Activated naive CD8-positive, alpha-beta T cell treated with anti-CD3 and anti-CD28 coated beads, Interleukin-2, amount 10 ng/mL, durations not matched to agents 7 days and 5 days (primary cell): ENCODE data around the gene CDK14. TPM values are rescaled to one million over a fixed set of nuclear protein-coding genes. Genes with fewer than 3 reads are reported as not detected.
"Not testable (repeated sequence)": the region's sequence is repeated elsewhere in the genome, so short reads cannot be mapped to it uniquely, and the experiment has no call there.

Experiments
- ATAC-seq: fragments of 150-1000 bp; cut with Tn5 transposase; one replicate; pipeline ENCODE4 v1.10.0; 2021; ENCODE audit warnings: low read depth, moderate library complexity
- POLR2A ChIA-PET: fragments of 350-600 bp; sonication (Branson Sonifier 250); formaldehyde crosslinking; loops from one replicate; lab custom pipeline; 2021; ENCODE audit warnings: antibody characterized with exemption; lab: Charles Lee
- DNase-seq: peaks from one replicate; pipeline ENCODE4 v3.0.0; 2021
- H3K27ac Mint-ChIP-seq: one replicate; pipeline ENCODE4 v1.8.0; 2022; ENCODE audit warnings: mild to moderate bottlenecking, mixed read lengths
- H3K27me3 Mint-ChIP-seq: one replicate; pipeline ENCODE4 v1.8.0; 2022; ENCODE audit warnings: mild to moderate bottlenecking, moderate library complexity, mixed read lengths
- H3K36me3 Mint-ChIP-seq: one replicate; pipeline ENCODE4 v1.8.0; 2021; ENCODE audit warnings: mild to moderate bottlenecking, mixed read lengths
- H3K4me1 Mint-ChIP-seq: one replicate; pipeline ENCODE4 v1.8.0; 2021; ENCODE audit warnings: mixed read lengths
- H3K4me3 Mint-ChIP-seq: one replicate; pipeline ENCODE4 v1.8.0; 2022; ENCODE audit warnings: mild to moderate bottlenecking, moderate library complexity, mixed read lengths
- H3K9me3 Mint-ChIP-seq: one replicate; pipeline ENCODE4 v1.8.0; 2021; ENCODE audit warnings: mixed read lengths
- total RNA-seq, 2 experiments: library from RNA; stranded (reverse); gene quantifications; one replicate each; pipeline ENCODE4 v1.2.3, GENCODE V29; 2021

CDK14 gene
- total RNA-seq, 2 experiments from 2014 or later = 0.94 to 1.2 TPM

DNA sequence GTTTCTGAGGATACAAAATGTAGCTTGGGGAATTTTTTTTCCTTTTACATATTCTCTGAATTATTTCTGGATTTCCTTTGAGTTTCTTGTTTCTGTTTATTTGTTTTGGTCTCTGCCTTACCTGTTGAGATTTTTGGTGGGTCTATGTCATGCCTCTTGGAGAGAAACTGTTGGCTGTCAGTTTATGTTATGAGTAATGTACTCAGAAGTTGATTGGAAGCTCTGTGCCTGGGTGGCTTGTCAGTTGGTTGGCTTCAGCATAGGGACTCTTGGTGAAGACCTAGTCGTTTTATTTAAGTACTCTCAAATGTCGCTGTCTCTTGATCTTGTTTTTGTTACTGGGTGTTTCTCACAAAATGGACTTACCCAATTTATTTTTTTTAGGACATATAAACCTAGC lies 132.4 kb downstream of the CDK14 start:
- Mint-ChIP-seq H3K9me3 (peaks cover 12% of the 10 kb centered on the region), H3K36me3 (no peaks in the 10 kb centered on the region), H3K27ac (no peak overlapping the region), H3K4me3 (no peak overlapping the region), H3K27me3 (peaks cover 2% of the 10 kb centered on the region), H3K4me1 (no peaks in the 10 kb centered on the region)
- ATAC-seq (no peak), DNase-seq (no peak)
- POLR2A ChIA-PET = no interaction called here

DNA sequence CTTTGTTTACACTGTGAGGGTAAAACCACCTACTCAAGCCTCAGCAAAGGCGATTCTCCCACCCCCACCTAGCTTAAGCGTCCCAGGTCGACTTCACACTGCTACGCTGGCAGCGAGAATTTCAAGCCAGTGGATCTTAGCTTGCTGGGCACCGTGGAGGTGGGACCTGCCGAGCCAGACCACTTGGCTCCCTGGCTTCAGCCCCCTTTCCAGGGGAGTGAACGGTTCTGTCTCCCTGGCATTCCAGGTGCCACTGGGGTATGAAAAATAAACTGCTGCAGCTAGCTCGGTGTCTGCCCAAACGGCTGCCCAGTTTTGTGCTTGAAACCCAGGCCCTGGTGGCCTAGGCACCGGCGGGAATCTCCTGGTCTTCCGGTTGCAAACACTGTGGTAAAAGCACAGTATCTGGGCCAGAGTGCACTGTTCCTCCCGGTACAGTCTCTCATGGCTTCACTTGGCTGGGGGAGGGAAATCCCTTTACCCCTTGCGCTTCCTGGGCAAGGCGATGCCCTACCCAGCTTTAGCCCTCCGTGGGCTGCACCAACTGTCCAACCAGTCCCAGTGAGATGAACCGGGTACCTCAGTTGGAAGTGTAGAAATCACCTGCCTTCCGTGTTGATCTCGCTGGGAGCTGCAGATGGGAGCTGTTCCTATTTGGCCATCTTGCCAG lies 139.6 kb downstream of the CDK14 start:
- H3K27me3 Mint-ChIP-seq, H3K36me3 Mint-ChIP-seq, ATAC-seq, H3K4me3 Mint-ChIP-seq, POLR2A ChIA-PET, H3K4me1 Mint-ChIP-seq, DNase-seq, H3K27ac Mint-ChIP-seq: not testable (repeated sequence)
- peaks cover 12% of the 10 kb centered on the region for H3K9me3 Mint-ChIP-seq

DNA sequence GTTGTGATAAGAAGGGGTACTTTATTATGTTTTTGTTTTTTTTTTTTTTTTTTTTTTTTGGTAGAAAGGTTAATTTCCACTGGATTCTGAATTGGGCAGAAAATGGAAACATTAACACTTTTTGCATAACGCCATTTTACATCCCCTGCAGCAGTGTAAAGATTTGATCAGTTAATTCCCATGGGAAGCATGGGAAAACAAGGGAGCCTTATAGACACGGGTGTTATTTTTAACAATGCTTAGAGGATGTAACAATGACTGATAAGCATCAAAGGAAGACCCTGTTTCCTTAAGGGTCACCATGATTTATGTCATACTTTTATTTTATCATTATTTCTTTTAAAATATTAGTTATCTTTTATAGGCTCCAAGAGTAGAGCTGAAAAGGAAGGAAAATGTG lies 140.2 kb downstream of the CDK14 start:
- no peak overlapping the region for H3K4me3 Mint-ChIP-seq
- DNase-seq (no peak), ATAC-seq (no peak)
- no peaks in the 10 kb centered on the region for H3K4me1 Mint-ChIP-seq
- no peak overlapping the region for H3K27ac Mint-ChIP-seq
- POLR2A ChIA-PET = no interaction called here
- H3K36me3 Mint-ChIP-seq = peaks cover 2% of the 10 kb centered on the region
- H3K9me3 Mint-ChIP-seq = peaks cover 7% of the 10 kb centered on the region
- peaks cover 4% of the 10 kb centered on the region for H3K27me3 Mint-ChIP-seq

DNA sequence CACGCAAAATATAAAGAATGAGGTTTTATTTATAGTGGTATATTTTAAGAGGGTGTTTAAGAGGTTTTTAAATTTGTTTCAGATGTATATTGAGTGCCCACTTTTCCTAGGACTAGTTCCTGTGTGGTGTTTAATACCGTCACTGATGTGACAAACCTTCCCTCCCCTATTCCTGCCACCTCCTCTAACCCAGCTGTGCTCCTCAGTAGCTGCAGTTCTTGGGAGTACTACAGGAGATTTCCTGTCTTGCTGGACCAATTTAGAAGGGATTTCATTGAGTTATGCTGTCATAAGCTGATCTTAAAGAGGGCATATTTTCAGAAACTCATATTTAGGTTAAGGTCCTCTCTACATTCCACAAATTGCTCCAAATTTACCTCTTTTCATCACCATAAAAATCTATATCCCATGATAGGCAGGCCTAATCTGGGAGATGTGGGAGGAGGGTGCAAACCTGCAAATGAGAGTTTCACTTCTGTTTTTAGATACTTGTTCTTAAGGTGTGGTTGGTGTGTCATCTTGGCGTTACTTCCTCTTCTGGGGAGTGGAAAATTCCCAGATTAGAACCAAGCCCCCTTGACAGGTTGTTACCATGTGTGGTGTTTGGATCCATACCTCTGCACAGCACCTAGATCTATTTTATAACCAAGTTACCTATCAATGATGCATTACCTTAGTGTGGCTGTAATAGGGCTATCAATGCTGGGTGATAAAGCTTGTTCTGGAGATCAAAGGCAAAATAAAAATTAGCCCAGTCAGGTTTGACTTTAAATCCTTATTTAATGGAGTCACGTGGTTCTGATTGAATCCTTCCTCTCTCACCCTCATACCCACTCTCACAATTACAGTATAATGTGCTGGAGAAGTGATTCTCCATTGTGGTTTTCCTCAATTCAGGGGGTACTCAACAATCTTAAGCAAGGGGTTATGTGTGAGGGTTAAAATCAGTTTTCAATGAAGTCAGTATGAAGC lies 141.1 kb downstream of the CDK14 start:
- DNase-seq (no peak), ATAC-seq (no peak)
- no peak overlapping the region for H3K4me3 Mint-ChIP-seq
- H3K4me1 Mint-ChIP-seq = no peaks in the 10 kb centered on the region
- H3K27me3 Mint-ChIP-seq = peaks cover 2% of the 10 kb centered on the region
- H3K36me3 Mint-ChIP-seq = peaks cover 2% of the 10 kb centered on the region
- H3K9me3 Mint-ChIP-seq = peaks cover 7% of the 10 kb centered on the region
- POLR2A ChIA-PET = no interaction called here
- H3K27ac Mint-ChIP-seq = no peak overlapping the region

DNA sequence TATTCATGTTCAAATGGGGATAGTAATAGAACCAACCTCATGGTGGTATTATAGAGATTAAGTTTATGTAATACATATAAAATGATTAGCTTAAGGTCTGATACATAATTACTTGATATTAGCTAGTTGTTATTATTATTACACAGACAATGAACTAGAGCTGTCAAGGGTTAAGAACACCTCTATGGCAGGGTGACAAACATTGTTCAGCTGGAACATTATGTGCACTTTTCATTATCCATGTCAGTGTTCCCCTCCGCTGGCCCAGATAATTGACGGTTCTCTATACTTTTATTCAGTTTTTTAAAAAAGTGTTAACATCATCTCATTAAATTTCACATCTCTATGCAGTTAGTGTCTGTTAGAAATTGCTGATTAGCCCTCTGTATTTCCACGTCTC lies 142.1 kb downstream of the CDK14 start:
- Mint-ChIP-seq H3K4me1 (no peaks in the 10 kb centered on the region), H3K36me3 (peaks cover 2% of the 10 kb centered on the region), H3K27me3 (peaks cover 2% of the 10 kb centered on the region), H3K4me3 (no peak overlapping the region), H3K27ac (no peak overlapping the region), H3K9me3 (peaks cover 5% of the 10 kb centered on the region)
- POLR2A ChIA-PET = no interaction called here
- no peak for ATAC-seq
- DNase-seq = no peak

DNA sequence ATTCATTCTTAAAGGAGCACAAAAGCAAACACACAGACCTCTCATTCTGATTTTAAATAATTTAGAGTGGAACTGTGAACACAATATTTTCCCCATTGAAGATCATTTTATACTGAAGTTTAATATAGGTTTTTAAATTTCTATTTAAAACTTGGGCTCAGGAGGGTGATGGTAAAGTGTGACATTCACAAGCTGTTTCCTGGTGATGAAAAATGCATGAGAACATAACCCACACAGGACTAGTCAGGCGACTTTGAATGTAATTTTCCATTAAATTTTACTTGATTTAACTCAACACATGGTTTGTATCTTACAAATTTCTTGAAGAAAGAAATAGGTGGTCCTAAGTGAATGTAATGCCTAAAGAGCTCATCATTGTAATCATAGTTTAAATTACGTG lies 143.6 kb downstream of the CDK14 start:
- H3K27ac Mint-ChIP-seq = no peak overlapping the region
- H3K9me3 Mint-ChIP-seq = no peaks in the 10 kb centered on the region
- H3K4me1 Mint-ChIP-seq = no peaks in the 10 kb centered on the region
- DNase-seq (no peak), ATAC-seq (no peak)
- POLR2A ChIA-PET = no interaction called here
- no peaks in the 10 kb centered on the region for H3K27me3 Mint-ChIP-seq
- no peaks in the 10 kb centered on the region for H3K36me3 Mint-ChIP-seq
- no peak overlapping the region for H3K4me3 Mint-ChIP-seq

DNA sequence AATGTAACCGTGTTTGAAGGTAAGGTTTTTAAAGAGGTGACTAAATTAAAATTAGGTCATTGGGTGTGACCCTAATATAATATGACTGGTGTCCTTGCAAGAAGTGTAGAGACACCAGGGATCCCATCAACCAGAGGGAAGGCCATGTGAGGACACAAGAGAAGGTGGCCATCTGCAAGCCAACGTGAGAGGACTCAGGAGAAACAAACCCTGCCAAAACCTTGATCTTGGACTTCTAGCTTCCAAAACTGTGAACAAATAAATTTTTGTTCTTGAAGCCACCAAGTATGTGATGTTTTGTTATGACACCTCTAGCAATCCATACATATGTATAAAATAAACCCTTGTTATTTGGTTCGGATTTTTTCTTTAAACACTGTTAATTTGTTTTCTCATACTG lies 144.3 kb downstream of the CDK14 start:
- H3K36me3 Mint-ChIP-seq = no peaks in the 10 kb centered on the region
- POLR2A ChIA-PET = no interaction called here
- no peak for ATAC-seq
- no peak overlapping the region for H3K27ac Mint-ChIP-seq
- H3K27me3 Mint-ChIP-seq = no peaks in the 10 kb centered on the region
- no peak for DNase-seq
- no peaks in the 10 kb centered on the region for H3K4me1 Mint-ChIP-seq
- no peaks in the 10 kb centered on the region for H3K9me3 Mint-ChIP-seq
- no peak overlapping the region for H3K4me3 Mint-ChIP-seq

DNA sequence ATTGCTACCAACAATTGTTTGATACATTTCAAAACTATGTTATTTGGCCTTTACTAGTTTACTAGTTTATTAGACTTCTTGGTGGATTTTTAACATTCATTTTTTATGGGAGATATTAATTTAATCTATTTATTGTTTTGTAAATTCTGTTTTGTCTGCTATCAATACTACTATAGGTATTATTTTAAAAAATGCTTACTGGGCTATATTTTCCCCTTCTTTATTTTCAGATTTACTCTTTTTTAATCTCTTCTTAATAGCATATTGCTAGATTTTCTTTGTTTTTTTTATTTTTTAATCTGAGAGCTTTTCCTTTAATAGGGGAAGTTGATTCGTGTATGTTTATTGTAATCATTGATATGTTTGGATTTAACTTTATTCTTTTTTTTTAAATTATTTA lies 147.5 kb downstream of the CDK14 start:
- no peaks in the 10 kb centered on the region for H3K36me3 Mint-ChIP-seq
- H3K4me3 Mint-ChIP-seq = no peak overlapping the region
- H3K9me3 Mint-ChIP-seq = no peaks in the 10 kb centered on the region
- ATAC-seq (no peak), DNase-seq (no peak)
- H3K27me3 Mint-ChIP-seq = no peaks in the 10 kb centered on the region
- H3K27ac Mint-ChIP-seq = no peak overlapping the region
- POLR2A ChIA-PET = no interaction called here
- H3K4me1 Mint-ChIP-seq = no peaks in the 10 kb centered on the region

DNA sequence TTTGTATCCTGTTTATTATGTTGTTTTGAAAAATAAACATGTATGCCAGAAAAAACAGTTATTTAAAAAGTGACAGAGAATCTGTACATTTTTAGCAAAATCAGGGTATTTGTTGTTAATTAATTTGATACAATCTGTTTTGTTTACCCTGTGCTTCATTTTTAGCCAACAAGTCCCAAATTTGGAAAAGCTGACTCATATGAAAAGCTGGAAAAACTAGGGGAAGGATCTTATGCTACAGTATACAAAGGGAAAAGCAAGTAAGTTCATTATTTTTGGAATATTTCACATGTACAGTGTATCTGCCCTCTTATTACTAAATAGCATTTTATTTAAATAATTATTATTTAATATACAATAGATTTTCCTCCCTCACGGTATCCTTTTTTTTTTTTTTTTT lies 151.4 kb downstream of the CDK14 start:
- H3K27ac Mint-ChIP-seq = no peak overlapping the region
- POLR2A ChIA-PET = no interaction called here
- no peak for DNase-seq
- H3K9me3 Mint-ChIP-seq = no peaks in the 10 kb centered on the region
- no peaks in the 10 kb centered on the region for H3K27me3 Mint-ChIP-seq
- no peaks in the 10 kb centered on the region for H3K4me1 Mint-ChIP-seq
- H3K36me3 Mint-ChIP-seq = no peaks in the 10 kb centered on the region
- no peak for ATAC-seq
- H3K4me3 Mint-ChIP-seq = no peak overlapping the region

DNA sequence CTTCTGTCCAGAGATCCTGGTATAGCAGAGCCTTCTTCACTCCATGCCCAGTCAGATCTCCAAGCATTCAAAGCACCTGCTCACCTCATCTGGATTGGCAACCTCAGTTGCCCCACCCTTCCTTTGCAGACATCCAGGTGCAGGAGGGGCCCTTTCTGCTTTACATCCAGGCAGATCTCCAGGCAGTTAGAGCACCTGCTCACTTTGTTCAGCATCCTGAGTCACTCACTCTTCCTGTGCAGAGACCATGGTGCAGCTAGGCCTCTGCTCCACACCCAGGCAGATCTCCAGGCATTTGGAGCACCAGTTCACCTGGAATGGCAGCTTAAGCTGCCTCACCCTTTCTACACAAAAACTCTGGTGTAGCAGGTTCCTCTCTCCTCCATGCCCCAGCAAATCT lies 153.1 kb downstream of the CDK14 start:
- Mint-ChIP-seq H3K9me3 (no peaks in the 10 kb centered on the region), H3K27ac (no peak overlapping the region), H3K27me3 (no peaks in the 10 kb centered on the region), H3K4me3 (no peak overlapping the region), H3K4me1 (no peaks in the 10 kb centered on the region), H3K36me3 (no peaks in the 10 kb centered on the region)
- ATAC-seq = no peak
- POLR2A ChIA-PET = no interaction called here
- no peak for DNase-seq

DNA sequence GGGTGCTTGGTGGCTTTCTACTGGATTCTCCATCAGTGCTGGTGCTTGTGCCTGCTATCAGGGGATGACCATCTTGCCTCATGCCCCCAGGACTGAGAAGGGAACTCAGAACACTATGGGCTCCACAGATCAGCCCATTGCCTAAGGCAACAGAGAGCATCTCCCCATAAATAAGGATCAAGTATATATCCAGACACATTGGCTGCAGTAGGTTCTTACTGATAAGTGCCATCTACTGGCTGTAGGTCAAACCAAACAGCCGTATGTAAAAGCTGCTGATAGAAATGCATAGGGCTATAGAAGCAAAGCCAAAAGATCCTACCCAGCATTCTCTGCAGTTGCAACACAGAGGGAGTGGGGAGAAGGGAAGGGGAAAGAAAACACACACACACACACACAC lies 153.7 kb downstream of the CDK14 start:
- POLR2A ChIA-PET = no interaction called here
- no peaks in the 10 kb centered on the region for H3K9me3 Mint-ChIP-seq
- H3K4me3 Mint-ChIP-seq = no peak overlapping the region
- no peaks in the 10 kb centered on the region for H3K4me1 Mint-ChIP-seq
- DNase-seq (no peak), ATAC-seq (no peak)
- H3K27ac Mint-ChIP-seq = no peak overlapping the region
- no peaks in the 10 kb centered on the region for H3K36me3 Mint-ChIP-seq
- H3K27me3 Mint-ChIP-seq = no peaks in the 10 kb centered on the region

DNA sequence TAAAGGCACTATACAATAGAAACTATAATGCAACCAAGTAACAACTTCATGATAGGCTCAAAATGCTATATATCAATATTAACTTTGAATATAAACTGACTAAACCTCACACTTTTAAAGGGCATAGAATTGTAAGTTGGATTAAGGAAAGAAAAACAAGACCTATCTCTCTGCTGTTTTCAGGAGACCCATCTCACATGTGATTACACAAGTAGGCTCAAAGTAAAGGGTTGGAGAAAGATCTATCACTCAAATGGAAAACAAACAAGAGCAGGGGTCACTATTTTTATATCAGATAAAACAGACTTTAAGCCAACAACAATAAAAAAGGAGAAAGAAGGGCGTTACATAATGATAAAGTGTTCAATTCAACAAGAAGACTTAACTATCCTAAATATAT lies 155.5 kb downstream of the CDK14 start:
- H3K4me1 Mint-ChIP-seq = no peaks in the 10 kb centered on the region

DNA sequence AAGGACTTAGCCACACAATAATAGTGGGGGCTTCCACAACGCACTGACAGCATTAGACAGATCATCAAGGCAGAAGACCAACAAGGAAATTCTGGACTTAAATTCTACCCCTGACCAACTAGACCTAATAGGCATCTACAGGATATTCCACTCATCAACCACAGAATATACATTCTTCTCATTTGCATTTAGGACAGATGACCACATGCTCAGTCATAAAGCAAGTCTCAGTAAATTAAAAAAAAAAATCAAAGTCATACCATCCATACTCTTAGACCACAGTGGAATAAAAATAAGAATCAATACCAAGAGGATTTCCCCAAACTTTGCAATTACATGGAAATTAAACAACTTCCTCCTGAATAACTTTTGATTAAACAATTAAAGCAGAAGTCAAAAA lies 155.9 kb downstream of the CDK14 start:
- DNase-seq = no peak
- no peak for ATAC-seq
- Mint-ChIP-seq H3K4me1 (no peaks in the 10 kb centered on the region), H3K9me3 (no peaks in the 10 kb centered on the region), H3K36me3 (no peaks in the 10 kb centered on the region), H3K4me3 (no peak overlapping the region), H3K27me3 (no peaks in the 10 kb centered on the region), H3K27ac (no peak overlapping the region)
- POLR2A ChIA-PET = no interaction called here

More for the DNA sequence above, 155.5 kb downstream of the CDK14 start:
- Mint-ChIP-seq H3K36me3 (no peaks in the 10 kb centered on the region), H3K4me3 (no peak overlapping the region), H3K27ac (no peak overlapping the region), H3K9me3 (no peaks in the 10 kb centered on the region), H3K27me3 (no peaks in the 10 kb centered on the region)
- POLR2A ChIA-PET = no interaction called here
- ATAC-seq (no peak), DNase-seq (no peak)

DNA sequence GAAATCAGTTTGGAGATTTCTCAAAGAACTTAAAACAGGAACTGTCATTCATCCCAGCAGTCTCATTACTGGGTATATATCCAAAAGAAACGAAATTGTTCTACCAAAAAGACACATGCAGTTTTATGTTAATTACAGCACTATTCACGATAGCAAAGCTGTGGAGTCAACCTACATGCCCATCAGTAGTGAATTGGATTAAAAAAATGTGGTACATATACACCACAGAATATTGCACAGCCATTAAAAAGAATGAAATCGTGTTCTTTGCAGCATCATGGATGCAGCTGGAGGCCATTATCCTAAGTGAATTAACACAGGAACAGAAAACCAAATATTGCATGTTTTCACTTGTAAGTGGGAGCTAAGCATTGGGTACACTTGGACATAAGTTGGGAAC lies 158.9 kb downstream of the CDK14 start:
- POLR2A ChIA-PET = no interaction called here
- H3K27me3 Mint-ChIP-seq = no peaks in the 10 kb centered on the region
- no peaks in the 10 kb centered on the region for H3K9me3 Mint-ChIP-seq
- H3K27ac Mint-ChIP-seq = no peak overlapping the region
- H3K4me1 Mint-ChIP-seq = no peaks in the 10 kb centered on the region
- H3K4me3 Mint-ChIP-seq = no peak overlapping the region
- peaks cover 1% of the 10 kb centered on the region for H3K36me3 Mint-ChIP-seq
- ATAC-seq = no peak
- DNase-seq = no peak
